IMR-90 (cell line): ENCODE data around the gene KCNK3. TPM values are rescaled to one million over a fixed set of nuclear protein-coding genes. Genes with fewer than 3 reads are reported as not detected.
"Not testable (repeated sequence)": the region's sequence is repeated elsewhere in the genome, so short reads cannot be mapped to it uniquely, and the experiment has no call there.

ENCODE experiments used
- ATAC-seq: fragments of 200-7000 bp; cut with Tn5 transposase; 2 replicates; pipeline ENCODE4 v1.9.1; 2020; ENCODE audit warnings: low read depth, mild to moderate bottlenecking, moderate library complexity
- BruUV-seq: library from RNA; stranded (reverse); fragments of 400-500 nt; replicated peaks from 2 replicates; lab custom pipeline; 2021; lab: Mats Ljungman, UMichigan
- CTCF ChIA-PET: fragments of 300-600 bp; formaldehyde crosslinking; extraction: SDS; loops from one replicate; lab custom pipeline; 2021; ENCODE audit warnings: antibody characterized with exemption; lab: Yijun Ruan, JAX
- POLR2A ChIA-PET: fragments of 300-600 bp; sonication (Branson Sonifier 250); formaldehyde crosslinking; loops from one replicate; lab custom pipeline; 2022; ENCODE audit warnings: antibody characterized with exemption; ENCODE audit not compliant: unreplicated experiment; lab: Charles Lee
- DNase-seq: peaks from one replicate; pipeline ENCODE4 v3.0.0; 2013
- H2AFZ ChIP-seq: replicated peaks from 2 replicates; pipeline ENCODE3; 2013; ENCODE audit warnings: low read length, mild to moderate bottlenecking; ENCODE audit not compliant: poor library complexity
- H2AK5ac ChIP-seq: 2 replicates; pipeline ENCODE4 v1.6.1; 2013; ENCODE audit warnings: low read depth, low read length, inconsistent platforms
- H2AK9ac ChIP-seq: replicated peaks from 2 replicates; pipeline ENCODE3; 2013; ENCODE audit warnings: mild to moderate bottlenecking, low read depth, low read length, moderate library complexity; ENCODE audit not compliant: poor library complexity
- H2BK120ac ChIP-seq: 2 replicates; pipeline ENCODE4 v1.6.1; 2013; ENCODE audit warnings: low read depth, low read length, inconsistent platforms
- H2BK15ac ChIP-seq: 3 replicates; pipeline ENCODE4 v1.6.1; 2013; ENCODE audit warnings: low read depth, low read length, inconsistent platforms
- H2BK20ac ChIP-seq: 2 replicates; pipeline ENCODE4 v1.6.1; 2013; ENCODE audit warnings: low read depth, mild to moderate bottlenecking, inconsistent platforms, low read length, moderate library complexity
- H2BK5ac ChIP-seq: 2 replicates; pipeline ENCODE4 v1.6.1; 2013; ENCODE audit warnings: mild to moderate bottlenecking, low read depth, low read length, inconsistent platforms; ENCODE audit not compliant: poor library complexity, severe bottlenecking
- H3K14ac ChIP-seq: replicated peaks from 2 replicates; pipeline ENCODE4 v1.6.1; 2013; ENCODE audit warnings: low read depth, low read length, inconsistent platforms
- H3K18ac ChIP-seq: 2 replicates; pipeline ENCODE4 v1.6.1; 2013; ENCODE audit warnings: low read depth, low read length, control low read depth
- H3K23ac ChIP-seq: 2 replicates; pipeline ENCODE4 v1.6.1; 2013; ENCODE audit warnings: low read depth, low read length, inconsistent platforms
- H3K27ac ChIP-seq: 2 replicates; pipeline ENCODE4 v1.5.1; 2013; ENCODE audit warnings: mild to moderate bottlenecking, control low read depth, low read length; ENCODE audit not compliant: insufficient read depth
- H3K27me3 ChIP-seq: 2 replicates; pipeline ENCODE4 v1.6.1; 2013; ENCODE audit warnings: low read length; ENCODE audit not compliant: control insufficient read depth, insufficient read depth
- H3K36me3 ChIP-seq: 2 replicates; pipeline ENCODE4 v1.6.1; 2013; ENCODE audit warnings: low read length, mixed read lengths; ENCODE audit not compliant: control insufficient read depth, insufficient read depth
- H3K4ac ChIP-seq: 2 replicates; pipeline ENCODE4 v1.6.1; 2013; ENCODE audit warnings: low read depth, low read length, inconsistent platforms
- H3K4me1 ChIP-seq: 2 replicates; pipeline ENCODE4 v1.6.1; 2013; ENCODE audit warnings: low read length, mixed read lengths; ENCODE audit not compliant: control insufficient read depth, insufficient read depth
- H3K4me2 ChIP-seq: 2 replicates; pipeline ENCODE4 v1.6.1; 2013; ENCODE audit warnings: low read depth, mild to moderate bottlenecking, control low read depth, low read length, moderate library complexity
- H3K4me3 ChIP-seq: 2 replicates; pipeline ENCODE4 v1.5.1; 2013; ENCODE audit warnings: low read depth, mild to moderate bottlenecking, control low read depth, low read length, moderate library complexity; ENCODE audit not compliant: insufficient read depth
- H3K56ac ChIP-seq: 2 replicates; pipeline ENCODE4 v1.6.1; 2013; ENCODE audit warnings: low read length, inconsistent platforms; ENCODE audit not compliant: insufficient read depth; ENCODE audit errors: extremely low read depth
- H3K79me1 ChIP-seq, 2 experiments: 2 replicates each; pipeline ENCODE4 v1.6.1; 2013; ENCODE audit warnings: low read length in 2 of 2, inconsistent platforms in 1 of 2, low read depth in 1 of 2
- H3K9ac ChIP-seq: 2 replicates; pipeline ENCODE4 v1.6.1; 2013; ENCODE audit warnings: low read depth, low read length, control low read depth
- H3K9me1 ChIP-seq: 2 replicates; pipeline ENCODE4 v1.6.1; 2013; ENCODE audit warnings: low read length, inconsistent platforms; ENCODE audit not compliant: insufficient read depth
- H3K9me3 ChIP-seq: 2 replicates; pipeline ENCODE4 v1.6.1; 2013; ENCODE audit warnings: low read length; ENCODE audit not compliant: control insufficient read depth, insufficient read depth
- H4K20me1 ChIP-seq: 2 replicates; pipeline ENCODE4 v1.6.1; 2013; ENCODE audit warnings: low read length, inconsistent platforms; ENCODE audit not compliant: insufficient read depth
- H4K5ac ChIP-seq: 2 replicates; pipeline ENCODE4 v1.6.1; 2013; ENCODE audit warnings: mild to moderate bottlenecking, low read depth, low read length, control low read depth
- H4K8ac ChIP-seq, 2 experiments: 2 replicates each; pipeline ENCODE4 v1.6.1; 2013; ENCODE audit warnings: low read depth in 2 of 2, low read length in 2 of 2, control low read depth in 1 of 2, inconsistent platforms in 1 of 2
- H4K91ac ChIP-seq: 2 replicates; pipeline ENCODE4 v1.6.1; 2013; ENCODE audit warnings: low read depth, low read length, inconsistent platforms; ENCODE audit not compliant: insufficient read depth
- NFE2L2 ChIP-seq: fragments of 150-350 bp; IDR thresholded peaks from 2 replicates; pipeline ENCODE4 v1.6.1; 2016; ENCODE audit warnings: low read depth, mild to moderate bottlenecking, low read length
- WGBS, 2 experiments: methylation state at CpG; one replicate each; pipeline versions ENCODE4 v1.1.5 to v1.1.7; 2013; ENCODE audit warnings: missing lambda C conversion rate in 2 of 2; ENCODE audit not compliant: insufficient read length in 1 of 2; ENCODE audit errors: extremely low coverage in 2 of 2; 5-methylcytosine and 5-hydroxymethylcytosine counted together
- dilution Hi-C: fragments of 300-500 bp; cut with HindIII; formaldehyde crosslinking; loops from one replicate; pipeline ENCODE4 v1.14.3; 2018; ENCODE audit warnings: low sequenced_read_pairs; ENCODE audit not compliant: unreplicated experiment
- in situ Hi-C: fragments of 300-500 bp; cut with MboI; formaldehyde crosslinking; loops from 3 replicates; pipeline ENCODE4 v1.14.3; 2019; ENCODE audit warnings: low sequenced_read_pairs, inconsistent platforms, mixed read lengths
- intact Hi-C: fragments of 100-400 bp; cut with micrococcal nuclease; formaldehyde crosslinking; loops from 2 replicates; pipeline ENCODE4 v1.10.0; 2022
- polyA plus RNA-seq, 3 experiments: library from polyadenylated mRNA; depleted of rRNA; stranded (reverse); fragments of >200 nt; gene quantifications; 2 replicates each; pipeline ENCODE4 v1.2.3, GENCODE V29; 2012; ENCODE audit warnings: low replicate concordance in 1 of 3
- total RNA-seq: library from RNA; depleted of rRNA; stranded (reverse); fragments of >200 nt; gene quantifications from 2 replicates; pipeline ENCODE4 v1.2.3, GENCODE V29; 2012

Gene KCNK3
- total and polyA plus RNA-seq, 2 of the 4 experiments (the other 2 are of a cell fraction), result under 0.01 to 0.03 TPM

GRCh38 chr2:26759845-26760244, 67.3 kb downstream of the KCNK3 start:
- no peak overlapping the region for H3K23ac ChIP-seq
- CTCF ChIA-PET, result no interaction called here
- H3K4me1 ChIP-seq, result peaks cover 15% of the 10 kb centered on the region
- no peak overlapping the region; the same call in 1 of the 2 replicates for H3K18ac ChIP-seq
- H3K27me3 ChIP-seq, result no peaks in the 10 kb centered on the region
- no peak overlapping the region for H3K4me3 ChIP-seq
- no peak overlapping the region for H4K5ac ChIP-seq
- intact Hi-C loops, result no loop called here
- no peak overlapping the region; the same call in 1 of the 3 replicates for H2BK15ac ChIP-seq
- H3K4me2 ChIP-seq, result no peak overlapping the region
- no peak overlapping the region for H3K9ac ChIP-seq
- WGBS, 2 experiments, result no CpG with 5 or more reads among the region's 5 CpGs
- peak overlapping the region; percentile 5; the same call in 1 of the 2 replicates for H3K27ac ChIP-seq
- H3K36me3 ChIP-seq, result no peaks in the 10 kb centered on the region
- H2BK5ac ChIP-seq, result no peak overlapping the region
- peak overlapping the region; percentile 100 for H3K4ac ChIP-seq
- DNase-seq, result no peak
- peak overlapping the region; percentile 76; the same call in 1 of the 2 replicates for H4K91ac ChIP-seq
- peak overlapping the region; percentile 100 for H2BK20ac ChIP-seq
- peak overlapping the region; percentile 57 for H2AK5ac ChIP-seq
- H2BK120ac ChIP-seq, result peak overlapping the region; percentile 100
- H3K9me1 ChIP-seq, result peaks cover 15% of the 10 kb centered on the region
- no peak for ATAC-seq
- no peaks in the 10 kb centered on the region for H3K9me3 ChIP-seq
- no peak overlapping the region; the same call in 1 of the 2 replicates for H3K14ac ChIP-seq
- H2AK9ac ChIP-seq, result no peak overlapping the region
- in situ Hi-C loops, result no loop called here
- H2AFZ ChIP-seq, result no peak overlapping the region
- dilution Hi-C loops, result no loop called here
- POLR2A ChIA-PET, result no interaction called here
- no peak overlapping the region for H3K56ac ChIP-seq
- BruUV-seq, result no TSS peak
- peaks cover 5 to 30% of the 10 kb centered on the region in 2 experiments; a peak in 2 of 4 replicates for H3K79me1 ChIP-seq
- no peak overlapping the region; a peak in 2 of 4 replicates for H4K8ac ChIP-seq
- H4K20me1 ChIP-seq, result peaks cover 4% of the 10 kb centered on the region; the same call in 1 of the 2 replicates
- TF ChIP-seq NFE2L2, result no peak

- H4K8ac ChIP-seq, H3K4me3 ChIP-seq, H3K18ac ChIP-seq, H3K36me3 ChIP-seq, BruUV-seq, H3K27ac ChIP-seq, H2AFZ ChIP-seq, H3K9me3 ChIP-seq, H2AK9ac ChIP-seq, H3K14ac ChIP-seq, H3K9ac ChIP-seq, H3K4me2 ChIP-seq, DNase-seq, POLR2A ChIA-PET, H3K56ac ChIP-seq, H4K91ac ChIP-seq, in situ Hi-C loops, CTCF ChIA-PET, H3K27me3 ChIP-seq, ATAC-seq, H3K23ac ChIP-seq, H4K5ac ChIP-seq, H2BK5ac ChIP-seq, intact Hi-C loops, dilution Hi-C loops: not testable (repeated sequence)
- peak overlapping the region; percentile 28 for H2BK20ac ChIP-seq
- peak overlapping the region; percentile 48; the same call in 1 of the 2 replicates for H3K4ac ChIP-seq
- peaks cover 17 to 41% of the 10 kb centered on the region in 2 experiments; a peak in 3 of 4 replicates for H3K79me1 ChIP-seq
- 66% methylated on average over 3 of the region's 10 CpGs; no CpG with 5 or more reads in 1 of the 2 experiments for WGBS, 2 experiments
- peaks cover 15% of the 10 kb centered on the region; the same call in 1 of the 2 replicates for H4K20me1 ChIP-seq
- H2BK120ac ChIP-seq, result 0 out of 2 replicates have a peak overlapping the region, but pooled peaks have one; percentile 47
- H3K4me1 ChIP-seq, result peaks cover 25% of the 10 kb centered on the region
- H3K9me1 ChIP-seq, result peaks cover 25% of the 10 kb centered on the region
- peak overlapping the region; percentile 20; the same call in 1 of the 2 replicates for H2AK5ac ChIP-seq
- H2BK15ac ChIP-seq, result 0 out of 3 replicates have a peak overlapping the region, but pooled peaks have one; percentile 55
Measured at GRCh38 chr2:26760991-26761390, 68.5 kb downstream of the KCNK3 start.
